HepG2 (cell line): Measurements from ENCODE around the gene MTIF2. TPM values are rescaled to one million over a fixed set of nuclear protein-coding genes. Genes with fewer than 3 reads are reported as not detected.

Experiments used
- AHDC1 ChIP-seq: sonication (generic); formaldehyde crosslinking; IDR thresholded peaks from 2 replicates; pipeline ENCODE4 v1.5.1; 2020; ENCODE audit warnings: mild to moderate bottlenecking, missing genetic modification reagents, borderline replicate concordance
- ATF5 ChIP-seq: sonication (generic); formaldehyde crosslinking; IDR thresholded peaks from 2 replicates; pipeline ENCODE4 v1.4.0; 2020; ENCODE audit warnings: mild to moderate bottlenecking, low read depth, missing genetic modification reagents
- CHCHD3 ChIP-seq: sonication (generic); formaldehyde crosslinking; IDR thresholded peaks from 2 replicates; pipeline ENCODE4 v1.8.0; 2022; ENCODE audit warnings: mild to moderate bottlenecking, missing genetic modification reagents, moderate library complexity
- HNRNPK ChIP-seq: fragments of 200-400 bp; formaldehyde crosslinking; IDR thresholded peaks from 2 replicates; pipeline ENCODE4 v1.6.1; 2018; ENCODE audit warnings: low read length, low read depth, moderate library complexity, mild to moderate bottlenecking; ENCODE audit not compliant: poor library complexity, severe bottlenecking
- IKZF1 ChIP-seq: fragments of 450-650 bp; IDR thresholded peaks from 2 replicates; pipeline ENCODE4 v1.7.1; 2016
- MAFG ChIP-seq: sonication (generic); formaldehyde crosslinking; IDR thresholded peaks from 2 replicates; pipeline ENCODE4 v1.5.1; 2020; ENCODE audit warnings: mild to moderate bottlenecking, missing genetic modification reagents
- MTA3 ChIP-seq: sonication (generic); formaldehyde crosslinking; IDR thresholded peaks from 2 replicates; pipeline ENCODE4 v1.4.0; 2020; ENCODE audit warnings: missing genetic modification reagents
- MXD4 ChIP-seq: IDR thresholded peaks from 2 replicates; pipeline ENCODE4 v1.6.1; 2016; ENCODE audit warnings: mild to moderate bottlenecking, missing biosample characterization, missing genetic modification reagents
- PBX2 ChIP-seq: IDR thresholded peaks from 2 replicates; pipeline ENCODE4 v1.6.1; 2016; ENCODE audit warnings: control low read depth
- ZMYM3 ChIP-seq: sonication (generic); formaldehyde crosslinking; IDR thresholded peaks from 2 replicates; pipeline ENCODE4 v1.5.1; 2020; ENCODE audit warnings: mild to moderate bottlenecking, missing genetic modification reagents
- ZNF512B ChIP-seq: sonication (generic); formaldehyde crosslinking; IDR thresholded peaks from 2 replicates; pipeline ENCODE4 v1.5.1; 2020; ENCODE audit warnings: missing genetic modification reagents, mild to moderate bottlenecking, borderline replicate concordance
- ZNF629 ChIP-seq: sonication (generic); formaldehyde crosslinking; conservative IDR thresholded peaks from 2 replicates; pipeline ENCODE4 v1.5.0; 2020; ENCODE audit warnings: missing genetic modification reagents
- ZSCAN25 ChIP-seq: sonication (generic); formaldehyde crosslinking; IDR thresholded peaks from 2 replicates; pipeline ENCODE4 v1.8.0; 2022; ENCODE audit warnings: mild to moderate bottlenecking, missing genetic modification reagents
- polyA plus RNA-seq, 8 experiments: library from polyadenylated mRNA; depleted of rRNA in 3 of 8; stranded (reverse) in 7 of 8; unstranded in 1 of 8; fragments of >200 nt; fragmentation: Illumina TruSeq in 4 of 8; extraction: Trizol in 4 of 8; gene quantifications; 2 replicates each; pipeline versions ENCODE4 v1.2.1 to v1.2.3, GENCODE V29; 2011 to 2016; ENCODE audit warnings: low read depth in 4 of 8, missing spikeins in 1 of 8, mixed read lengths in 1 of 8; ENCODE audit not compliant: insufficient read depth in 1 of 8
- total RNA-seq, 5 experiments: library from RNA; depleted of rRNA; stranded (reverse); fragments of >200 nt; fragmentation: Illumina TruSeq; extraction: Trizol; gene quantifications; 2 replicates each; pipeline ENCODE4 v1.2.3, GENCODE V29; 2016; ENCODE audit warnings: low read depth in 1 of 5
- TF ChIP-seq, protein P1 (sequence below): sonication (generic); formaldehyde crosslinking; IDR thresholded peaks from 2 replicates; pipeline ENCODE4 v1.4.0; 2020; ENCODE audit warnings: mild to moderate bottlenecking, missing genetic modification reagents
- TF ChIP-seq, protein P2 (sequence below): sonication (generic); formaldehyde crosslinking; IDR thresholded peaks from 2 replicates; pipeline ENCODE4 v1.8.0; 2022; ENCODE audit warnings: missing genetic modification reagents, mild to moderate bottlenecking, inconsistent platforms, borderline replicate concordance
- TF ChIP-seq, protein P3 (sequence below): sonication (generic); formaldehyde crosslinking; IDR thresholded peaks from 2 replicates; pipeline ENCODE4 v1.5.1; 2020; ENCODE audit warnings: mild to moderate bottlenecking, missing genetic modification reagents, moderate library complexity

MTIF2 gene
- total and polyA plus RNA-seq, 2 of the 13 experiments (the other 11 are each of a cell fraction or from before 2014, with no cell fraction given): 32.1 to 92.1 TPM

DNA sequence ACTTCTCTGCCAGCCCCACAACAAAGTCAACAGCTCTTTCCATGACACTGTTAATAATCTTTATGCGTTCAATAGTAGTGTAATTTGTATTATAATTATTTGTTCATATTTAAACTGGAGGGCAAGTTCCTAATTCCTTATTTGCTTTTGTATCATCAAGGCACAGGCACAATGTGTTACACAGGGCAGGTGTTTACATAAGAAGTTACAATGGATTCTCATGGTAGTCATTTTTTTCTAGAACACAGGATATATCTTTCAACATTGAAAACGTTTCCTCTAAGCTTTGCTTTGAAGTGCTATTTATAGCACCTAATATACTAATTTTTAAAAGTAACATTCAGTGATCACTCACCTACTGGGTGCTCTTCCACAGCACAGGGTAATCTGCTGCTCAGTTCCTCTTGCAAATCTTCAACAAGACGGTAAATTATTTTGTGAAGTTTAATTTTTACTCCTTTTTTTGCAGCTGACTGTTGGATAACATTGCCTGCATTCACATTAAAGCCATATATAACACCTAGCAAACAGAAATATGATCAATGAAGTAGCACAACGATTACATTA is 29.3 kb downstream of the MTIF2 start (continued):
- no peak for TF ChIP-seq IKZF1
- peak; percentile 36; the same call in 1 of the 2 replicates for TF ChIP-seq AHDC1 (CRISPR knock-in tag)
- no peak for TF ChIP-seq HNRNPK
- no peak for TF ChIP-seq MXD4
- no peak for TF ChIP-seq CHCHD3 (CRISPR knock-in tag)
- TF ChIP-seq ZSCAN25: no peak
- TF ChIP-seq PBX2: no peak
- TF ChIP-seq, protein P1, sequence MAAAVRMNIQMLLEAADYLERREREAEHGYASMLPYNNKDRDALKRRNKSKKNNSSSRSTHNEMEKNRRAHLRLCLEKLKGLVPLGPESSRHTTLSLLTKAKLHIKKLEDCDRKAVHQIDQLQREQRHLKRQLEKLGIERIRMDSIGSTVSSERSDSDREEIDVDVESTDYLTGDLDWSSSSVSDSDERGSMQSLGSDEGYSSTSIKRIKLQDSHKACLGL (CRISPR knock-in tag): no peak
- no peak for TF ChIP-seq ATF5
- no peak for TF ChIP-seq MAFG (CRISPR knock-in tag)
- no peak for TF ChIP-seq ZNF629 (CRISPR knock-in tag)
- TF ChIP-seq, protein P2, sequence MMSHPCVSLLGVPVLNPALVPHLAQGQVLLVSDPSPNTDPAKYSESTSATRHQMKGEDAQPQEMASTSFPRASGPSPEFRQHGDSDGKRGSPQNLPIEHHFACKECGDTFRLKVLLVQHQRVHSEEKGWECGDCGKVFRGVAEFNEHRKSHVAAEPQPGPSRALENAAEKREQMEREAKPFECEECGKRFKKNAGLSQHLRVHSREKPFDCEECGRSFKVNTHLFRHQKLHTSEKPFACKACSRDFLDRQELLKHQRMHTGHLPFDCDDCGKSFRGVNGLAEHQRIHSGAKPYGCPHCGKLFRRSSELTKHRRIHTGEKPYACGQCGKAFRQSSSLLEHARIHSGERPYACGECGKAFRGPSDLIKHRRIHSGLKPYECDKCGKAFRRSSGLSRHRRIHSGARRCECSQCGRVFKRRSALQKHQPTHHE (CRISPR knock-in tag): no peak
- no peak for TF ChIP-seq MTA3 (CRISPR knock-in tag)
- TF ChIP-seq, protein P3, sequence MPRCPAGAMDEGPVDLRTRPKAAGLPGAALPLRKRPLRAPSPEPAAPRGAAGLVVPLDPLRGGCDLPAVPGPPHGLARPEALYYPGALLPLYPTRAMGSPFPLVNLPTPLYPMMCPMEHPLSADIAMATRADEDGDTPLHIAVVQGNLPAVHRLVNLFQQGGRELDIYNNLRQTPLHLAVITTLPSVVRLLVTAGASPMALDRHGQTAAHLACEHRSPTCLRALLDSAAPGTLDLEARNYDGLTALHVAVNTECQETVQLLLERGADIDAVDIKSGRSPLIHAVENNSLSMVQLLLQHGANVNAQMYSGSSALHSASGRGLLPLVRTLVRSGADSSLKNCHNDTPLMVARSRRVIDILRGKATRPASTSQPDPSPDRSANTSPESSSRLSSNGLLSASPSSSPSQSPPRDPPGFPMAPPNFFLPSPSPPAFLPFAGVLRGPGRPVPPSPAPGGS (CRISPR knock-in tag): no peak
- no peak for TF ChIP-seq ZNF512B (CRISPR knock-in tag)
- no peak for TF ChIP-seq ZMYM3 (CRISPR knock-in tag)
